ENCODE results near the gene TMOD3.

The TMOD3 gene

DNA sequence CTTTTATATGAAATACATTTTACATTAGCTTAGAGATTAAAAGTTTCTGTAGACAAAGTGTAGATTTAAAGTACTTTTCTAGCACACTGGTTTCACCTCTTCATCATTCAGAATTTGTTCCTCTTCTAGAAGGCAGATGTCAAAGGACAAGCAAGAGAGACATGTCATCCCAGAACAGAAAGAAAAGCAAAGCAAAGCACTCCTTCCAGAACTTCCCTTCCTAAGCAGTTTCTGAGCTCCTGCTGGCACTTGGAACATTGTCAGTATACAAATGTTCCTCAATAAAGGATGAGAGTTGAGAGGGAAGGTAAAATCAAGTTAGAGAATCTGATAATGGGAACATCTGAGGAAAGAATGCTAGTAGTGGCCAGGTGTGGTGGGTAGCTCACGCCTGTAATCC is 26.2 kb downstream of the TMOD3 start:
- DNase-seq (ENCODE audit: low spot score) = no peak
- no peak overlapping the region for H3K9ac ChIP-seq (ENCODE audit: low read depth, low read length, poor library complexity)
- no peak overlapping the region for H3K14ac ChIP-seq (ENCODE audit: low read length)
- H3K79me1 ChIP-seq (ENCODE audit: low read depth, low read length) = no peaks in the 10 kb centered on the region
- H2BK5ac ChIP-seq (ENCODE audit: low read length) = no peak overlapping the region
- no peak overlapping the region for H2BK15ac ChIP-seq (ENCODE audit: low read length)
- no peak overlapping the region for H3K23ac ChIP-seq (ENCODE audit: low read depth, low read length, poor library complexity)
- no peak overlapping the region for H2BK120ac ChIP-seq (ENCODE audit: low read depth, low read length)
- H4K91ac ChIP-seq (ENCODE audit: low read depth, low read length, poor library complexity) = no peak overlapping the region
- H2AFZ ChIP-seq (ENCODE audit: low read length) = no peak overlapping the region
- H3K4me2 ChIP-seq (ENCODE audit: insufficient read depth, low read length, poor library complexity, severe bottlenecking) = no peak overlapping the region
- no CpG with 5 or more reads among the region's 1 CpG for WGBS, 2 donors (ENCODE audit: extremely low coverage in 2 of 2, insufficient read length in 2 of 2, insufficient replicate concordance in 1 of 2)
- H4K8ac ChIP-seq (ENCODE audit: low read depth, low read length) = no peak overlapping the region
- H3K9me3 ChIP-seq (replicated peaks in 1 of 2; ENCODE audit: control insufficient read depth in 2 of 2, insufficient read depth in 1 of 2, low read depth in 1 of 2, low read length in 2 of 2) = no peaks in the 10 kb centered on the region
- H3K4me1 ChIP-seq (ENCODE audit: control insufficient read depth in 2 of 2, insufficient read depth in 1 of 2, low read depth in 1 of 2, low read length in 2 of 2) = peaks cover 0 to 1% of the 10 kb centered on the region in 2 donors
- H2AK5ac ChIP-seq (ENCODE audit: low read depth, low read length) = no peak overlapping the region
- no peaks in the 10 kb centered on the region for H3K27me3 ChIP-seq (ENCODE audit: control insufficient read depth in 3 of 3, insufficient read depth in 3 of 3, low read depth in 1 of 3, low read length in 3 of 3)
- H3K4ac ChIP-seq (ENCODE audit: low read length) = no peak overlapping the region
- no peak overlapping the region for H3K27ac ChIP-seq (replicated peaks; ENCODE audit: low read length)
- no peak overlapping the region for H3K4me3 ChIP-seq (ENCODE audit: low read length in 2 of 2)
- no peaks in the 10 kb centered on the region for H3K36me3 ChIP-seq (replicated peaks in 1 of 2; ENCODE audit: control insufficient read depth in 2 of 2, insufficient read depth in 2 of 2, low read length in 2 of 2)
- no peak overlapping the region for H3K18ac ChIP-seq (ENCODE audit: low read length)
- H2BK12ac ChIP-seq (ENCODE audit: low read length) = no peak overlapping the region

DNA sequence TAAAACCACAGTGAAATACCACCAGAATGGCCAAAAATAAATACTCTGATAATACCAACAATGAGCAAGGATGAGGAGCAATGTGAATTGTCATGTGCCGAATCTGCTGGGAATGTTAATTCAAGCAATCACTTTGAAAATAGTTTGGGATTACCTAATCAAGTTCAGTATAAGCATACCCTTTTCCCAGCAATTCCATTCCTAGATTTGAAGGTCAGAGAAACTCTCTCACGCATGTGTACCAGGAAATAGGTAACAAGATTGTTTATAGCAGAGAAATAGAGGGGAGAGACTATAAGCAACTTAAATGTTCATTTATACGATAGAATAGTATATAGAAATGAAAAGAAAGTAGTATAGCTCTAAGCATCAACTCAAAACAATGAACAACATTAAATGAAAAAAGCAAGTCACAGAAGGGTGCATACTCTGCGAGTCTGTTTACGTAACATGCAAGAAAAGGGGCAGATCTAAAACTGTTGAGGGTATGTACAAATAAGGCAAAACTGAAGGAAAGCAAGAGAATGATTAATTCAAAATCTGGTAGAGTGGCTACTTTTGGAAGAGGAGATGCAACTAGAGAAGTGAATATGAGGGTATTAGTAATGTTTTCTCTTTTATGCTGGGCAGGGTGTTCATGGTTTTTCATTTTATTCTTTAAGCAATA is 27.4 kb downstream of the TMOD3 start:
- Histone ChIP-seq H3K4me2 (ENCODE audit: insufficient read depth, low read length, poor library complexity, severe bottlenecking) (no peak overlapping the region), H2BK5ac (ENCODE audit: low read length) (no peak overlapping the region), H3K4ac (ENCODE audit: low read length) (no peak overlapping the region), H3K4me1 (ENCODE audit: control insufficient read depth in 2 of 2, insufficient read depth in 1 of 2, low read depth in 1 of 2, low read length in 2 of 2) (peaks cover 0 to 1% of the 10 kb centered on the region in 2 donors), H3K36me3 (replicated peaks in 1 of 2; ENCODE audit: control insufficient read depth in 2 of 2, insufficient read depth in 2 of 2, low read length in 2 of 2) (no peaks in the 10 kb centered on the region), H3K27ac (replicated peaks; ENCODE audit: low read length) (no peak overlapping the region), H3K14ac (ENCODE audit: low read length) (no peak overlapping the region), H3K27me3 (ENCODE audit: control insufficient read depth in 3 of 3, insufficient read depth in 3 of 3, low read depth in 1 of 3, low read length in 3 of 3) (no peaks in the 10 kb centered on the region), H3K23ac (ENCODE audit: low read depth, low read length, poor library complexity) (no peak overlapping the region), H3K9ac (ENCODE audit: low read depth, low read length, poor library complexity) (no peak overlapping the region), H3K9me3 (replicated peaks in 1 of 2; ENCODE audit: control insufficient read depth in 2 of 2, insufficient read depth in 1 of 2, low read depth in 1 of 2, low read length in 2 of 2) (no peaks in the 10 kb centered on the region), H3K4me3 (ENCODE audit: low read length in 2 of 2) (no peak overlapping the region), H2AFZ (ENCODE audit: low read length) (no peak overlapping the region), H4K91ac (ENCODE audit: low read depth, low read length, poor library complexity) (no peak overlapping the region), H3K79me1 (ENCODE audit: low read depth, low read length) (no peaks in the 10 kb centered on the region), H3K18ac (ENCODE audit: low read length) (no peak overlapping the region), H4K8ac (ENCODE audit: low read depth, low read length) (no peak overlapping the region), H2BK15ac (ENCODE audit: low read length) (no peak overlapping the region), H2AK5ac (ENCODE audit: low read depth, low read length) (no peak overlapping the region), H2BK120ac (ENCODE audit: low read depth, low read length) (no peak overlapping the region), H2BK12ac (ENCODE audit: low read length) (no peak overlapping the region)
- no peak for DNase-seq (ENCODE audit: low spot score)
- WGBS, 2 donors (ENCODE audit: extremely low coverage in 2 of 2, insufficient read length in 2 of 2, insufficient replicate concordance in 1 of 2) = no CpG with 5 or more reads among the region's 5 CpGs

DNA sequence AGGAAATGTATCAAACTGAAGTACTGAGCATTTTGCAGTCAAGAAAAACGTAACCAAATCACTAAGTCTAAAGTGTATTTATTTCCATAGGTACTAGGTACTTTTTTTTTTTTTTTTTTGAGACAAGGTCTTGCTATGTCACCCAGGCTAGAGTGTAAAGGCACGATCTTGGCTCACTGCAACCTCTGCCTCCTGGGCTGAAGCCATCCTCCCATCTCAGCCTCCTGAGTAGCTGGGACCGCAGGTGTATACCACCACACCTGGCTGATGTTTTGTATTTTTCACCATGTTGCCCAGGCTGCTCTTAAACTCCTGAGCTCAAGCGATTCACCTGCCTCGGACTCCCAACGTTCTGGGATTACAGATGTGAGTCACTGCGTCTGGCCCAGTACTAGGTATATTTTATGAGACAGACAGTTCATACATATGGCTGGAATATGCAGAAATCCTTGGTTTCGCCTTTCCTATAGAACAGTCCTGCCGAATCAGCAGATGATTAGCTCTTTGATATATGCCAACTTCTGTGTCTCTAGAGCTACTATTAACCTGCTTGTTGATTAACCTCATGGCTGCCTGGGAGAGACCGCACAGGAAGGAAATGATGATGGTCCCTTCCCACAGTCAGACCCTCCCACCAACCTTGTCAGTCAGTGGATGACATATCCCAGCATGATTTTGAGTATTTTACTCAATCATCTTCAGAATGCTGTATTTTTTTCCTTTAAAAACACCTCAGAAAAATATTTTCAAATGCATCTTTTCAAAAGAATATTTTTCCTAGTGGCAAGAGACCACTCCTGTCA is 32.3 kb downstream of the TMOD3 start:
- no peak overlapping the region for H4K91ac ChIP-seq (ENCODE audit: low read depth, low read length, poor library complexity)
- H3K4me1 ChIP-seq (ENCODE audit: control insufficient read depth in 2 of 2, insufficient read depth in 1 of 2, low read depth in 1 of 2, low read length in 2 of 2) = peaks cover under 1 to 3% of the 10 kb centered on the region in 2 donors
- H3K23ac ChIP-seq (ENCODE audit: low read depth, low read length, poor library complexity) = no peak overlapping the region
- no peaks in the 10 kb centered on the region for H3K79me1 ChIP-seq (ENCODE audit: low read depth, low read length)
- peaks cover 0 to 33% of the 10 kb centered on the region in 2 donors for H3K36me3 ChIP-seq (replicated peaks in 1 of 2; ENCODE audit: control insufficient read depth in 2 of 2, insufficient read depth in 2 of 2, low read length in 2 of 2)
- H4K8ac ChIP-seq (ENCODE audit: low read depth, low read length) = no peak overlapping the region
- no peak overlapping the region for H2AK5ac ChIP-seq (ENCODE audit: low read depth, low read length)
- H3K14ac ChIP-seq (ENCODE audit: low read length) = no peak overlapping the region
- H3K9ac ChIP-seq (ENCODE audit: low read depth, low read length, poor library complexity) = no peak overlapping the region
- no peak overlapping the region for H2BK12ac ChIP-seq (ENCODE audit: low read length)
- no peak overlapping the region for H3K4me3 ChIP-seq (ENCODE audit: low read length in 2 of 2)
- no peak overlapping the region for H3K18ac ChIP-seq (ENCODE audit: low read length)
- H3K9me3 ChIP-seq (replicated peaks in 1 of 2; ENCODE audit: control insufficient read depth in 2 of 2, insufficient read depth in 1 of 2, low read depth in 1 of 2, low read length in 2 of 2) = no peaks in the 10 kb centered on the region
- no CpG with 5 or more reads among the region's 10 CpGs for WGBS, 2 donors (ENCODE audit: extremely low coverage in 2 of 2, insufficient read length in 2 of 2, insufficient replicate concordance in 1 of 2)
- H3K4me2 ChIP-seq (ENCODE audit: insufficient read depth, low read length, poor library complexity, severe bottlenecking) = no peak overlapping the region
- H2BK120ac ChIP-seq (ENCODE audit: low read depth, low read length) = no peak overlapping the region
- DNase-seq (ENCODE audit: low spot score) = no peak
- H2BK15ac ChIP-seq (ENCODE audit: low read length) = no peak overlapping the region
- H3K27ac ChIP-seq (replicated peaks; ENCODE audit: low read length) = no peak overlapping the region
- H2BK5ac ChIP-seq (ENCODE audit: low read length) = no peak overlapping the region
- no peak overlapping the region for H2AFZ ChIP-seq (ENCODE audit: low read length)
- H3K27me3 ChIP-seq (ENCODE audit: control insufficient read depth in 3 of 3, insufficient read depth in 3 of 3, low read depth in 1 of 3, low read length in 3 of 3) = no peaks in the 10 kb centered on the region
- H3K4ac ChIP-seq (ENCODE audit: low read length) = no peak overlapping the region

DNA sequence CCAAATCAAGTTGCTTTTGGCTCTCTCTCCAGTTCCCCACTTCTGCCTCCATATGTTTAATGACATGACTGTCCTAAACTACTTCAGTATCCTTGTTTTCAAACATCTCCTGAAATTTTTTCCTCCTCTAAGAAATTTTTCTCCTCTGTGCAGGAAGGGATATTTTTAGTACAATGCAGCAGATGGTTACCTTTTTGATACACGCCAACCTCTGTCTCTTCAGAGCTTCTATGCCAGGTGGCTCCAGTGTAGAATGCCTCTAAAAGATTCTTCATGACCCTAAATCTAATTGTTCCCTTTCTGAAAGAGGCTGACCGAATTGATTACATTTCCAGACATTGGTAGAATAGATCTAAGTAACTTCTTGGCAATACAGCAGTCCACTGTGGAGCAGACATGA is 33.7 kb downstream of the TMOD3 start:
- Histone ChIP-seq H2AK5ac (ENCODE audit: low read depth, low read length) (no peak overlapping the region), H4K8ac (ENCODE audit: low read depth, low read length) (no peak overlapping the region), H3K9me3 (replicated peaks in 1 of 2; ENCODE audit: control insufficient read depth in 2 of 2, insufficient read depth in 1 of 2, low read depth in 1 of 2, low read length in 2 of 2) (no peaks in the 10 kb centered on the region), H3K14ac (ENCODE audit: low read length) (no peak overlapping the region), H3K18ac (ENCODE audit: low read length) (no peak overlapping the region), H3K9ac (ENCODE audit: low read depth, low read length, poor library complexity) (no peak overlapping the region), H3K4ac (ENCODE audit: low read length) (no peak overlapping the region), H2BK12ac (ENCODE audit: low read length) (no peak overlapping the region), H3K23ac (ENCODE audit: low read depth, low read length, poor library complexity) (no peak overlapping the region), H3K27me3 (ENCODE audit: control insufficient read depth in 3 of 3, insufficient read depth in 3 of 3, low read depth in 1 of 3, low read length in 3 of 3) (no peaks in the 10 kb centered on the region), H3K36me3 (replicated peaks in 1 of 2; ENCODE audit: control insufficient read depth in 2 of 2, insufficient read depth in 2 of 2, low read length in 2 of 2) (peaks cover 0 to 46% of the 10 kb centered on the region in 2 donors), H3K4me1 (ENCODE audit: control insufficient read depth in 2 of 2, insufficient read depth in 1 of 2, low read depth in 1 of 2, low read length in 2 of 2) (peaks cover 0 to 3% of the 10 kb centered on the region in 2 donors), H3K27ac (replicated peaks; ENCODE audit: low read length) (no peak overlapping the region), H3K4me3 (ENCODE audit: low read length in 2 of 2) (no peak overlapping the region), H2BK120ac (ENCODE audit: low read depth, low read length) (no peak overlapping the region), H3K79me1 (ENCODE audit: low read depth, low read length) (no peaks in the 10 kb centered on the region), H2BK5ac (ENCODE audit: low read length) (no peak overlapping the region), H2AFZ (ENCODE audit: low read length) (no peak overlapping the region), H2BK15ac (ENCODE audit: low read length) (no peak overlapping the region), H3K4me2 (ENCODE audit: insufficient read depth, low read length, poor library complexity, severe bottlenecking) (no peak overlapping the region), H4K91ac (ENCODE audit: low read depth, low read length, poor library complexity) (no peak overlapping the region)
- DNase-seq (ENCODE audit: low spot score) = no peak
- WGBS, 2 donors (ENCODE audit: extremely low coverage in 2 of 2, insufficient read length in 2 of 2, insufficient replicate concordance in 1 of 2) = no CpG with 5 or more reads among the region's 2 CpGs

Measured in neuronal stem cell (in vitro differentiated cells).